UCSD-AML1 (cell line): Measurements from ENCODE around the gene E2F6.
"Not testable (repeated sequence)": the region's sequence is repeated elsewhere in the genome, so short reads cannot be mapped to it uniquely, and the experiment has no call there.

ENCODE experiments used
- DNase-seq: peaks from one replicate; lab custom pipeline; 2025; ENCODE audit not compliant: unreplicated experiment; lab: John Stamatoyannopoulos, UW

Gene E2F6

GRCh38 chr2:11416186-11416585, 49.8 kb downstream of the E2F6 start:
- no peak for DNase-seq

DNA sequence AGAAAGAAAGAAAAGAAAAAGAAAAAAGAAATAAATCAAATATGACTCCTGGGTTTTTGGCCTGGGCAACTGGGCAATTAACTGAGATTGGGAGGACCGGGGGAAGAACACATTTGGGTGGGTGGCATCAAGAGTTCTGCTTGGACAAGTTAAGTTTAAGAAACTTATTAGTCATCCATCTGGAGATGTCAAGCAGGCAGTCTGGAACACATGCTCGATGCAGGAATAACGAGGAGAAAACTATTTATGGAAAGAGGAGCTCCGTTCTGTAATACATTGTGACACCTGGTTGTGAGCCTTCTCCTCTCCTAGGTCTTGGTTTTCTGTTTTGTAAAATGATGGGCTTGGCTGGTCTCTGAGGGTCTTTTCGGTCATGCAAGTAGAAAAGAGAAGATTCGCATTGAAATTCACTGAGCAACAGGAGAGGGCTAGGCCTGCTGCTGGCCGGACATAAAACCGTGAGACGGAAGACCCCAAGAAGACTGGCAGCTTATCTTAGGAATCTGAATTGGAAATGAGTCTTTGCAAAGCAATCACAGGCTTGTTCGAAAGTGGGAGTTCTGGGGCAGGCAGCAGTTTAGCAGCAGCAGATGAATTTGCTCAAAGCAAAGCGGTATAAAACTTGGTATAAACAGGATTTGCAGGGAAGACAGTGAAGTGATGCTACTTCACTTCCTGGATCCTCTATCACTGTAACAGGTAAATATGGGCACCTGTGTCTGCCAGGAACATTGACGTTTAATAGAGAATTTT, 51.4 kb downstream of the E2F6 start:
- DNase-seq: no peak

DNA sequence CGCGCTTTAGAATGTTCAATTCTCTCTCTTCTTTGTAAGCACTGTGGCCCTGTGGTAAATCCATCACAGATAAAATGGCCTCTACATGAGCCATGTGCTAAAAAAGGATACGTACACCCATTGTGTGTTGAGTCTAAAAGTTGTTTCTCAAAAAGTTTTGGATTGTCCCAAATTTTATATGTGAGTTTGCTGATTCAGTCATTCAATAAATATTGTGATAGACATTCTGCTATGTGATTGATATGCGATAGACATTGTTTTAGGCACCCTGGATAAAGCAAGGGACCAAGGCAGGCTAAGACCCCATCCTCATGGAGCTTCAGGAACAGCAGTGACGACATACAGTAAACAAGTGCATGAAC, 53.5 kb downstream of the E2F6 start:
- DNase-seq: no peak

GRCh38 chr2:11411768-11412448, 54.1 kb downstream of the E2F6 start:
- DNase-seq: peak; percentile 39

DNA sequence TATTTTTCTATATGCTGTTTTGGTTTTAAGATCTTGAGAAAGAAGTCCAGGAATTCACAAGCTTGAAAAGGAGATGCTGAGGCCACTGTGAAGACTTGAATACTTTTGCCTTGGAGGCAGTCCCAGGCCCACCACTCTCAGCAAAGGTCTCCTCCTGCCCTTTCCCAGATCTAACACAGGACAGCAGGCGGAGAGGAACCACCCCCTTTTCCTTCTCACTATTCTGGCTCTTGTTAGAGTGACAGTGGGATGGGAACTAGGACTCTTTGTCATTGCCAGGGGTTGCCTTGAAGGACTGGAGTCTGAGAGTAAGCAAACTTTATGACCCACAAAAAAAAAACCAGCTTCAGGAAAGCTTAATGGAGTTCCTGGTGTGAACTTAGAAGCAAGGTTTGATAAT, 54.7 kb downstream of the E2F6 start:
- no peak for DNase-seq

DNA sequence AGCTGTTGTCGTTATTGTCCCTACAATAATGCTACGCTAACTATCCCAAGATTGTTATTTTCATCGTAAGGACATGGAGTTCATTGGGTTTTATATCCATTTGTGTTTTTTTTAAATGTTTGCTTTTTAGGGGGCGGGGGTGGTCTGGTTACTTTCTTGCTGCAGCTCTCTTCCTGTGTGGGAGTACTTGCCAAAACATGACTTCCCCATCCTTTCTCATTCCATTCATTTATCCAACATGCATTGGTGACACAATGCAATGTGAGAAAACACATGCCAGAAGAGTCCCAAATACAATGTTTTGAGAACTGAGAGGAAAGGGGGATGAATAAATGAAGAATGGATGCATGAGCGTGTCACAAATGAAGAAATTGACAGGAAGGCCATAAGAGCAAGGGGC, 55.9 kb downstream of the E2F6 start:
- DNase-seq: no peak

GRCh38 chr2:11409572-11409959, 56.4 kb downstream of the E2F6 start:
- no peak for DNase-seq

- DNase-seq: no peak
These were observed 56.9 kb downstream of the E2F6 start for GRCh38 chr2:11408959-11409571.

DNA sequence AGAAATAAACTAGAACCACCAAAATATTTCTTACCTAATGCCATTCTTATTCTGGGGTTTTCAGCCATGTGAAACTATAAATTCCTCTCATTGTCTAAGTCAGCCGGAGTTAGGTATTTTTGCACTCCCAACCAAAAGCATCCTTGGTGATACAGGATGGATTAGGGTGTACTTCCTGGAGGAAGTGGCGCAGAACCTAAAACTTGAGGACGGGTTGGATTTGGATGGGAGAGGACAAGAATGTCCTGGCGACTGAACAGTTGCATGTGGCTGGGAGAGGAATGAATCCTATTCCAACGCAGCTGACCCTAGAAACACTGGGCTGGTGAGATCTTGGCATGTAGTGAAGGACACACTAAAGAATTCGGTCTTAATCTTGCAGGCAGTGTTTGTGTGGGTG, 58.5 kb downstream of the E2F6 start:
- DNase-seq: no peak

DNA sequence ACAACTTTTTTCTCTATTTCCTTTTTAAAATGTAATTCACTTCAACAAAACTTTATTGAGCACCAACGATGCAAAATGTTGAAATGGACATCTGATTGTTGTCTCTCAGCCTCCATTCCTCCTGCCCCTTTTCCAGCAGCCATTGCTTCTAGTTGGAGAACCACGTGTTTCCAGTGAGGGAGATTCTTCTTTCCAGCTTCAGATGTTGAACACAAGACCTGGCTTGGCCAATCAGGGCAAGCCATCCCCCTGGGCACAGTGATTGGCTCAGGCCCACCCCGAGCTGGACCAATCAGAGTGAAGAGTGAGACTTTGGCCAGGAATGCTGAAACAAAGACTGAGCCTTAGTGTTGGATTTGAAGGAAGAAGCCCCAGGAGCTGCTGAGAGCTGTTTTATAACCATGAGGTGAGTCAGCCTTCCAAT, 59.0 kb downstream of the E2F6 start:
- DNase-seq: no peak

DNA sequence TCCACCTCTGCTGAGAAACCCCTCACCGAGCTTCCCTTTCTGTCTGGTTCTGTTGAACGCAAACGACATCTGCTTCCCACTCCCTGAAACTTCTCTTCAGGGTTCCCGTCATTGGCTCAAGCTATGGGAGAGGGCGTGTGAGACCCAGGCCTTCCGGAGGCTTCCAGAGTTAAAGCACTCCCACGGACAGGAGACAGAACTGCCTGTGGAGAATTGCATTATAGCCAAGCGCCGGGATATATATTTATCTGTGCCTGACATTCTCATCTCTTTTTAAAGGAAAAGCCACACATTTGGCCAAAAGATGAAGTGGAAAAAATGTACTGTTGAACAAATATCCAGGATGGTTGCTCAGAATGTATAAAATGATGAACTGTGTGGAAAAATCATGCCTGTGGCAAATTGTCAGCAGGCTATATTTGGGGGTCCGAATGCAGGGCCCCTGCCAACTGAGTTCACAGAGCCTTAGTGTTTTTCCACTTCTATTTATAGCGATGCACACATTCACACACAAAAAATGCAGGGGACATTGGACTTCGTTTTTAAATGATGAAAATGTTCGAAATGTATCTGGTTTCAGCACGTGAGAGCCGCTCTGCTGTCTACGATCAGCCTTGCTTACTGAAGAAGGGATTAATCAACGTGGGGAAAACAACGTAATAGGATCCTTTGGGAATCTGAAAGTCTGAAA, 59.5 kb downstream of the E2F6 start:
- no peak for DNase-seq

- DNase-seq: no peak
These were observed 60.2 kb downstream of the E2F6 start for GRCh38 chr2:11405599-11406266.

DNA sequence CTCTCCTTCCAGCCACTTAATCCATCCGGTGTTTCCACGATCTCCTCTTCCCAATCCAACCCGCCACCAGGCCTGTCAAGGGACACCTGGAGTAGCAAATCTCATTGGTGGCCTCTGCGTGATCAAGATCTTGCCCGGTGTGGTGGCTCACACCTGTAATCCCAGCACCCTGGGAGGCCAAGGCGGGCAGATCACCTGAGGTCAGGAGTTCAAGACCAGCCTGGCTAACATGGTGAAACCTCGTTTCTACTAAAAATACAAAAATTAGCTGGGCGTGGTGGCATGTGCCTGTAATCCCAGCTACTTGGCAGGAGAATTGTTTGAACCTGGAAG, 60.9 kb downstream of the E2F6 start:
- not testable (repeated sequence) for DNase-seq

- no peak for DNase-seq
These were observed 61.4 kb downstream of the E2F6 start for GRCh38 chr2:11404376-11405073.

DNA sequence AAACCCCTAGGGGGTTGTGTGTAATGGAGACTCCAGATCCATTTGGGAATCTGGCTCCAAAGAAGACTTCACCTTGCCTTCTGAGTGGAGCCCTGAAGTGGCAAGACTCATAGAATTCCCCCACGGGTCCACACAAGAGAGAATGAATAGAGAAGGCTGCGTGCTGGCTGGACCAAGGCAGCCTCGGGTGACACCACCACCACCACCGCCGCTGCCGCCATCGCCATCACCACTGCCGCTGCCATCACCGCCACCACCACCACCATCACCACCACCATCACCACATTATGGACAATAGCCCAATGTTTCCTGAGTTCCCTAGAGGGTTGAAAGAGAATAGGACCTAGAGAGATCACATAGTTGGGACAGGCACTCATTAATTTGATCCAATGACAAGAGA, 63.5 kb downstream of the E2F6 start:
- DNase-seq: no peak

- no peak for DNase-seq
These were observed 66.6 kb downstream of the E2F6 start for GRCh38 chr2:11399438-11399762.

DNA sequence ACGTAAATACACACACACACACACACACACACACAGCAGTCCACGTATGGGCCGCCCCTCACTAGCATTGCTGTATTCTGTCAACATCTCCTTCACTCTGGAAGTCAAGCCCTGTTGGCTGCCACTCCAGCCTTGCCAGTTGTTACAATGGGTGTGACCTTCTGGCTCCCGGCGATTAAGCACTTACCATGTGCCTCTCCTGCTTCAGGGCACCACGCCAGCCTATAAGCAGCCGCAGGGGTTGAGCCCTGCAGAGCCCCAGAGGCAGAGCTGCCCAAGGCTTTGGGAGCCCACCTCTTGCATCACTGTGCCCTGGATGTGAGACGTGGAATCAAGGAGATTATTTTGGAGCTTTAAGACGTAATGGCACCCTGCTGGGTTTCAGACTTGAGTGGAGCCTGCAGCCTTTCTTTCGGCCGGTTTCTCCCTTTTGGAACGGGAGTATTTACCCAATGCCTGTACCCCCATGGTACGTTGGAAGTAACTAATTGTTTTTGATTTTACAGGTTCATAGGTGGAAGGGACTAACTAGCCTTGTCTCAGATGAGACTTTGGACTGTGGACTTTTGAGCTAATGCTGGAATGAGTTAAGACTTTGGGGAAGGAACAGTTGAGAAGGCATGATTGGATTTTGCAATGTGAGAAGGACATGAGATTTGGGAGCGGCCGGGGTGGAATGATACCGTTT, 67.1 kb downstream of the E2F6 start:
- no peak for DNase-seq

DNA sequence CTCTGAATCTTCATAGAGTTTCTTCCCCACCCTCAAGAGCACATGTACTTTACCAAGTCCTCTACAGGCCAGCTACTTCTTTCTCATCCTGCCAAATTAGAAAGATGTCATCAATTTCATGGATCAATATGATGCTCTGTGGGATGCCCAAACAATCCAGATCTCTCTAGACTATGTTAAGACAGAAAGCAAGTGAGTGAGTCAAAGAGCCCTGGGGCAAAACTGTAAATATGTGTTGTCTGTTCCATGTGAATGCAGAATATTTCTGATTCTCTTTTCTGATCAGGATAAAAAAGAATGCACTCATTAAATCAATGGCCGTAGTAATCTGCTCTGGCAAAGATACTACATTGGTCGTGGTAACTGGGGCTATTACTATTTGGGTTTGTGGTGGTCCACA, 68.4 kb downstream of the E2F6 start:
- no peak for DNase-seq

GRCh38 chr2:11396467-11397445, 69.2 kb downstream of the E2F6 start:
- no peak for DNase-seq
